Astrocyte (in vitro differentiated cells and primary cell): ENCODE data around the gene GRAPL.
"Not testable (repeated sequence)": the region's sequence is repeated elsewhere in the genome, so short reads cannot be mapped to it uniquely, and the experiment has no call there.

ENCODE experiments used
- EZH2 ChIP-seq: IDR thresholded peaks from 2 replicates; pipeline ENCODE4 v1.6.1; 2012; ENCODE audit warnings: mild to moderate bottlenecking, low read length, inconsistent platforms; ENCODE audit not compliant: insufficient read depth
- TF ChIP-seq, protein P1 (sequence below): IDR thresholded peaks from 2 replicates; pipeline ENCODE4 v1.5.1; 2011; ENCODE audit warnings: low read depth, mild to moderate bottlenecking, inconsistent platforms, low read length, moderate library complexity; ENCODE audit not compliant: insufficient read depth

DNA sequence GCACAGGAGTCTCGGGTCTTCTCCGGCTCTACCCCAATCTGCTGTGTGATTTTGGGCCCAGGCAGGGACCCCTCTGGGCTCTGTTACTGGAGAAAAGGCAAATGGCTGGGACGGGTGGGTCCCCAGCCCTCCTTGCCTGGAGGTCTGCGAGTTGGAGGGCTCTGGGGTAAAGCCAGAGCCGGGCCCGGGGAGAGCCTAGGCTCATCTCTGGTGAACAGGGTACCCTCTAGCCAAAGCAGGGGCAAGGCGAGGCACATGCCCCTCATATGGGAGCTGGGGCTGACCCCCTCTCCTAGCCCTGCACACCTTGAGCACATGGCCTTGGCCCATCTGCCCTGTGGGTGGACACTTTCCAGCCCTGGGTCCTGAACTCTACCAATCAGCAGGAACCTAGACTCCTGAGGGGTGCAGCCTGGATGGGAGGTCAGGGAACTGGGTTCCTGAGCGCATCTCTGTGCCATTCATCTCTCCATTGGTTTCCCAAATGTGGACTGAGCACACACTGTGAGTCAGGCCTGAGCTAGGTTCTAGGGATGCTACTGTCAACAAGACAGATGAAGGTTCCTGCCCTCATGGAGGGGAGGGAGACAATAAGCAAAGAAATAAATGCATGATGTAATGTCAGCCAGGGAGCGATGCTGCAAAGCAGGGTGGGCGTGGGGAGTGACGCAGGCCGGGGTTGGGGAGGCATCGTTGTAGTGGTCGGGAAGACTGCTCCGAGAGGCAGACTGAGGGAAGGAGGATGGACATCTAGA is 33.5 kb upstream of the GRAPL start:
- TF ChIP-seq, protein P1, sequence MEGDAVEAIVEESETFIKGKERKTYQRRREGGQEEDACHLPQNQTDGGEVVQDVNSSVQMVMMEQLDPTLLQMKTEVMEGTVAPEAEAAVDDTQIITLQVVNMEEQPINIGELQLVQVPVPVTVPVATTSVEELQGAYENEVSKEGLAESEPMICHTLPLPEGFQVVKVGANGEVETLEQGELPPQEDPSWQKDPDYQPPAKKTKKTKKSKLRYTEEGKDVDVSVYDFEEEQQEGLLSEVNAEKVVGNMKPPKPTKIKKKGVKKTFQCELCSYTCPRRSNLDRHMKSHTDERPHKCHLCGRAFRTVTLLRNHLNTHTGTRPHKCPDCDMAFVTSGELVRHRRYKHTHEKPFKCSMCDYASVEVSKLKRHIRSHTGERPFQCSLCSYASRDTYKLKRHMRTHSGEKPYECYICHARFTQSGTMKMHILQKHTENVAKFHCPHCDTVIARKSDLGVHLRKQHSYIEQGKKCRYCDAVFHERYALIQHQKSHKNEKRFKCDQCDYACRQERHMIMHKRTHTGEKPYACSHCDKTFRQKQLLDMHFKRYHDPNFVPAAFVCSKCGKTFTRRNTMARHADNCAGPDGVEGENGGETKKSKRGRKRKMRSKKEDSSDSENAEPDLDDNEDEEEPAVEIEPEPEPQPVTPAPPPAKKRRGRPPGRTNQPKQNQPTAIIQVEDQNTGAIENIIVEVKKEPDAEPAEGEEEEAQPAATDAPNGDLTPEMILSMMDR, result not testable (repeated sequence)
- not testable (repeated sequence) for TF ChIP-seq EZH2
